ENCODE results near the gene EIF2S2.
"Not testable (repeated sequence)": the region's sequence is repeated elsewhere in the genome, so short reads cannot be mapped to it uniquely, and the experiment has no call there.

Gene EIF2S2, protein sequence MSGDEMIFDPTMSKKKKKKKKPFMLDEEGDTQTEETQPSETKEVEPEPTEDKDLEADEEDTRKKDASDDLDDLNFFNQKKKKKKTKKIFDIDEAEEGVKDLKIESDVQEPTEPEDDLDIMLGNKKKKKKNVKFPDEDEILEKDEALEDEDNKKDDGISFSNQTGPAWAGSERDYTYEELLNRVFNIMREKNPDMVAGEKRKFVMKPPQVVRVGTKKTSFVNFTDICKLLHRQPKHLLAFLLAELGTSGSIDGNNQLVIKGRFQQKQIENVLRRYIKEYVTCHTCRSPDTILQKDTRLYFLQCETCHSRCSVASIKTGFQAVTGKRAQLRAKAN

GRCh38 chr20:34111702-34112599, at the start of gene EIF2S2:
Gene EIF2S2, minus strand, starts transcription at chr20:34112243. Its CDS starts 133 bp downstream, at chr20:34112110.
- peak within 1 kb of the TSS; percentile 85 for H3K4me3 ChIP-seq (ENCODE audit: low read depth, low read length)
- DNase-seq (ENCODE audit: low read depth), result peak; percentile 97

- H3K4me3 ChIP-seq (ENCODE audit: low read depth, low read length); DNase-seq (ENCODE audit: low read depth): not testable (repeated sequence)
These were observed 45.7 kb upstream of the EIF2S2 start for GRCh38 chr20:34157697-34158096.

DNA sequence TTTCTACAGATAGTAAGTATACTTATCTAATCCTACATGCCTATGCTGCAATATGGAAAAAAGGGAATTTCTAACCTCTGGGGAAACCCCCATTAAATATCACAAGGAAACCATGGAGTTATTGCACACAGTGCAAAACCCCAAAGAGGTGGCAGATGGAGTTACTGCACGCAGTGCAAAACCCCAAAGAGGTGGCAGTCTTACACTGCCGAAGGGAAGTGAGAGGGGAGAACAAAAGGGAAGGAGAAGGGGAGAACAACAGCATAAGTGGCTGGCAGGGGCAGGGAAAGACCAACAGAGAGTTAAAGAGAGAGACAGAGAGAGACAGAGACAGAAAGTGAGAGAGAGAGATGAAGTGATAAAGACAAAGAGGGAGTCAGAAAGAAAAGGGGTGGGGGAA, 43.8 kb upstream of the EIF2S2 start:
- no peak for DNase-seq (ENCODE audit: low read depth)
- no peak overlapping the region for H3K4me3 ChIP-seq (ENCODE audit: low read depth, low read length)

DNA sequence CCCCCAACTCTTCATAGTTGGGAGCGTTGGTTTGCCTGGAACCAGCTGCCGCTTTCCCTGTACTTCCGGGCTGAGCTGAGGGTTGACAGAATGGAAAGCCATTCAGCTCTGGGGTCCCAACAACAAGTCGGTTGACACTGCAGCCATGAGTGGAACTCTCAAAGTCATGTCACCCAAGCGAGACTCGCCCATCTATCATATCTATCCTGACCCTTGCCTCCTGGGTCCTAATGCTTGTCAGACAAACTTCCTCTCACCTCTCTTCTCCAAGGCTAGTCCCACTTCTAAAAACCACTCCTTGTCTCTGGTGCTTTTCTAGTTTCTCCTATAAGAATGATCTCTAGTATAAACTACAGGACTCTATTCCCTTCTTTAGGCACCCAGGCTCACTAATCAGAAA, 41.1 kb upstream of the EIF2S2 start:
- DNase-seq (ENCODE audit: low read depth); H3K4me3 ChIP-seq (ENCODE audit: low read depth, low read length): not testable (repeated sequence)

- DNase-seq (ENCODE audit: low read depth); H3K4me3 ChIP-seq (ENCODE audit: low read depth, low read length): not testable (repeated sequence)
These were observed 40.0 kb upstream of the EIF2S2 start for GRCh38 chr20:34152073-34152472.

GRCh38 chr20:34150306-34151000, 38.4 kb upstream of the EIF2S2 start:
- H3K4me3 ChIP-seq (ENCODE audit: low read depth, low read length), result no peak overlapping the region
- DNase-seq (ENCODE audit: low read depth), result no peak

DNA sequence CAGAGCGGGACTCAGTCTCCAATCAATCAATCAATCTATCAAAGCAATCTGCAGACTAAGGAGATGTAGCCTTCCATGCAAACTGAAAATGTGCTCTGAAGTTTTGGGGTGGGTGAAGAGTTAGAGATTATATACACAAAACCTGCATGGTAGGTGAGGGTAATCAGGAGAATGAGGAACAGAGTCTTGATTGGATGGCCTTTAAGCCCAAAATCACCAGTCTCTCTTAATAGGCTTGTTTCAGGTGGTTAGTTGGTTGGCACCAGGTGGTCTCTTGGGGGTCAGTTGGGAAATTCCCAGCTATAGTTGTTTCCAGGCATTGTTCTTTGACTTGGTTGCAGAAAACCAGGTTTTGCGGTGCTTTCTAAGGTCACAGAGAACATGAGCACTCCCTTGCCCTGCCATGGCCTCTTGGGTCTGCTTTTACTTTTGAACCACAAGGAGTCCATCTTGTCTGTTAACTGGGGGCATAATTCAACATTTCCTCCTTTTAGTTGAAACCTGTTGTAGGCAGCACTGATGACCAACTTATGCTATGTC, 33.3 kb upstream of the EIF2S2 start:
- no peak for DNase-seq (ENCODE audit: low read depth)

GRCh38 chr20:34143951-34144350, 31.9 kb upstream of the EIF2S2 start:
- no peak for DNase-seq (ENCODE audit: low read depth)
- H3K4me3 ChIP-seq (ENCODE audit: low read depth, low read length), result no peak overlapping the region

More for the DNA sequence above, 33.3 kb upstream of the EIF2S2 start:
- no peak overlapping the region for H3K4me3 ChIP-seq (ENCODE audit: low read depth, low read length)

- DNase-seq (ENCODE audit: low read depth), result no peak
- H3K4me3 ChIP-seq (ENCODE audit: low read depth, low read length), result no peak overlapping the region
These were observed 30.1 kb upstream of the EIF2S2 start for GRCh38 chr20:34142121-34142520.

DNA sequence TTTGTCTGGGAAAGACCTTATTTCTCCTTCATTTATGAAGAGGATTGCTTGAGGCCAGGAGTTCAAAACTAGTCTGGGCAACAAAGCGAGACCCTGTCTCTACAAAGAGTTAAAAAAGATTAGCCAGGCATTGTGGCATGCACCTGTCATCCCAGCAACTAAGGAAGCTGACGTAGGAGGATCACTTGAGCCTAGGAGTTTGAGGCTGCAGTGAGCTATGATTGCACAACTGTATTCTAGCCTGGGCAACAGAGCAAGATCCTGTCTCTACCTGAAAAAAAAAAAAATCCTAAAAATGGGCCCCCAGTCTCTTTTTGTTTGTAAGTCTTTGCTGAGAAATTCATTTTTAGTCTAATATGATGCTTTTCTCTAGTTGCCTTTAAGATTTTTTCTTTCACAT, 29.2 kb upstream of the EIF2S2 start:
- H3K4me3 ChIP-seq (ENCODE audit: low read depth, low read length), result no peak overlapping the region
- no peak for DNase-seq (ENCODE audit: low read depth)

DNA sequence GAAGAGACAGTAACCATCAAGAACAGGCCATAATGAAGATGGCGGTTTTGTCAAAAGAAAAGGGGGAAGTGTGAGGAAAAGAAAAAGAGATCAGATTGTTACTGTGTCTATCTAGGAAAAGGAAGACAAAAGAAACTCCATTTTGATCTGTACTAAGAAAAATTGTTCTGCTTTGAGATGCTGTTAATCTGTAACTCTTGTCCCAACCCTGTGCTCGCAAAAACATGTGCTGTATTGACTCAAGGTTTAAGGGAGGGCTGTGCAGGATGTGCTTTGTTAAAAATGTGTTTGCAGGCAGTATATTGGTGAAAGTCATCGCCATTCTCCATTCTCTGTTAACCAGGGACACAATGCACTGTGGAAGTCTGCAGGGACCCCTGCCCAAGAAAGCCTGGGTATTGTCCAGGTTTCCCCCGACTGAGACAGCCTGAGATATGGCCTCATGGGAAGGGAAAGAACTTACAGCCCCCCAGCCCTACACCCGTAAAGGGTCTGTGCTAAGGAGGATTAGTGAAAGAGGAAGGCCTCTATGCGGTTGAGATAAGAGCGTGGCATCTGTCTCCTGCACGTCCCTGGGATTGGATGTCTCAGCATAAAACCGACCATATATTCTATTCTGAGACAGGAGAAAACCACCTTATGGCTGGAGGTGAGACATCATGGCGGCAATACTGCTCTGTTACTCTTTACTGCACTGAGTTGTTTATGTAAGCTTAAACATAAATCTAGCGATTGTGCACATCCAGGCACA, 23.7 kb upstream of the EIF2S2 start:
- H3K4me3 ChIP-seq (ENCODE audit: low read depth, low read length); DNase-seq (ENCODE audit: low read depth): not testable (repeated sequence)

DNA sequence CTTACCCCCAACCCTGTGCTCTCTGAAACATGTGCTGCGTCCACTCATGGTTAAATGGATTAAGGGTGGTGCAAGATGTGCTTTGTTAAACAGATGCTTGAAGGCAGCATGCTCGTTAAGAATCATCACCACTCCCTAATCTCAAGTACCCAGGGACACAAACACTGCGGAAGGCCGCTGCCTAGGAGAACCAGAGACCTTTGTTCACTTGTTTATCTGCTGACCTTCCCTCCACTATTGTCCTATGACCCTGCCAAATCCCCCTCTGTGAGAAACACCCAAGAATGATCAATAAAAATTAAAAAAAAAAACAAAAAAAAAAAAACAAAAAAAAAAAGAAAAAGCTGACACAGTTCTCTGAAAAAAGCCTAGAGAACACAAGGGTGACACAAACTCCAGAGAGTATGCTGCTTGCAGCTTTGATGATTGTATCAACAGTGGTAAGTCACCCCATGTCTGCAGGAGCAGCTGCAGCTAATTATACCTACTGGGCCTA, 21.4 kb upstream of the EIF2S2 start:
- not testable (repeated sequence) for DNase-seq (ENCODE audit: low read depth); H3K4me3 ChIP-seq (ENCODE audit: low read depth, low read length)

GRCh38 chr20:34132943-34133342, 20.9 kb upstream of the EIF2S2 start:
- DNase-seq (ENCODE audit: low read depth); H3K4me3 ChIP-seq (ENCODE audit: low read depth, low read length): not testable (repeated sequence)

GRCh38 chr20:34132491-34132890, 20.4 kb upstream of the EIF2S2 start:
- H3K4me3 ChIP-seq (ENCODE audit: low read depth, low read length); DNase-seq (ENCODE audit: low read depth): not testable (repeated sequence)

DNA sequence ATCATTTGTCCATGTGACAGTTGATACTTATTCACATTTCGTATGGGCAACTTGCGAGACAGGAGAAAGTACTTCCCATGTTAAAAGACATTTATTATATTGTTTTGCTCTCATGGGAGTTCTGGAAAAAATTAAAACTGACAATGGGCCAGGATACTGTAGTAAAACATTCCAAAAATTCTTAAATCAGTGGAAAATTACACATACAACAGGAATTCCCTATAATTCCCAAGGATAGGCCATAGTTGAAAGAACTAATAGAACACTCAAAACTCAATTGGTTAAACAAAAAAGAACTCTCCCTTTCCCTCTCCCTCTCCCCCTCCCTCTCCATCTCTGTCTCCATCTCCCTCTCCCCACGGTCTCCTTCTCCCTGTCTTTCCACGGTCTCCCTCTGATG, 19.4 kb upstream of the EIF2S2 start:
- DNase-seq (ENCODE audit: low read depth), result no peak
- H3K4me3 ChIP-seq (ENCODE audit: low read depth, low read length), result no peak overlapping the region

- H3K4me3 ChIP-seq (ENCODE audit: low read depth, low read length), result no peak overlapping the region
- DNase-seq (ENCODE audit: low read depth), result no peak
These were observed 17.6 kb upstream of the EIF2S2 start for GRCh38 chr20:34129518-34130162.

GRCh38 chr20:34127792-34128191, 15.7 kb upstream of the EIF2S2 start:
- H3K4me3 ChIP-seq (ENCODE audit: low read depth, low read length), result no peak overlapping the region
- no peak for DNase-seq (ENCODE audit: low read depth)

- DNase-seq (ENCODE audit: low read depth), result no peak
- no peak overlapping the region for H3K4me3 ChIP-seq (ENCODE audit: low read depth, low read length)
These were observed 12.6 kb upstream of the EIF2S2 start for GRCh38 chr20:34124469-34125249.

Measured in skeletal muscle cell (primary cell).